ENCODE data around the gene DCK.
"Not testable (repeated sequence)": the region's sequence is repeated elsewhere in the genome, so short reads cannot be mapped to it uniquely, and the experiment has no call there.

DCK gene

DNA sequence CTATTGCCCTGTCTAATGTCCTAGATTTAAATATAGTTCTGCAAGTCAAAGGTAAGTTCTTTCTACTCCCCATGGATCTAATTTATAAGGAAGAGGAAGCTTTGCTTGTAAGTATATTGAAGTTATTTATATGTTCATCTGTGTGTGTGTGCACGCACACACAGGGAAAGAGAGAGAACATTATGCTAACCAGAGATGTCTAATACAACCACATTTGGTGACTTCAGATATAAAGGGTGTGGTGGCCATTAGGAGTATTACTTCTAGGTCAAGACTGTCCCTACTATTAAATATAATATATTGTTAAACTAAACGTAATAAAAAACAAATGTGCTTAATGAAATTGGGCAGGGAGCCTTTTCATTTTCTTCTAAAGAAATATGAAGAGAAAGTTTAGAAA lies 4.1 kb downstream of the DCK start:
- DNase-seq (ENCODE audit: low read depth), result no peak
- H3K4me3 ChIP-seq (ENCODE audit: low read length), result no peak overlapping the region
- TF ChIP-seq, protein P1, sequence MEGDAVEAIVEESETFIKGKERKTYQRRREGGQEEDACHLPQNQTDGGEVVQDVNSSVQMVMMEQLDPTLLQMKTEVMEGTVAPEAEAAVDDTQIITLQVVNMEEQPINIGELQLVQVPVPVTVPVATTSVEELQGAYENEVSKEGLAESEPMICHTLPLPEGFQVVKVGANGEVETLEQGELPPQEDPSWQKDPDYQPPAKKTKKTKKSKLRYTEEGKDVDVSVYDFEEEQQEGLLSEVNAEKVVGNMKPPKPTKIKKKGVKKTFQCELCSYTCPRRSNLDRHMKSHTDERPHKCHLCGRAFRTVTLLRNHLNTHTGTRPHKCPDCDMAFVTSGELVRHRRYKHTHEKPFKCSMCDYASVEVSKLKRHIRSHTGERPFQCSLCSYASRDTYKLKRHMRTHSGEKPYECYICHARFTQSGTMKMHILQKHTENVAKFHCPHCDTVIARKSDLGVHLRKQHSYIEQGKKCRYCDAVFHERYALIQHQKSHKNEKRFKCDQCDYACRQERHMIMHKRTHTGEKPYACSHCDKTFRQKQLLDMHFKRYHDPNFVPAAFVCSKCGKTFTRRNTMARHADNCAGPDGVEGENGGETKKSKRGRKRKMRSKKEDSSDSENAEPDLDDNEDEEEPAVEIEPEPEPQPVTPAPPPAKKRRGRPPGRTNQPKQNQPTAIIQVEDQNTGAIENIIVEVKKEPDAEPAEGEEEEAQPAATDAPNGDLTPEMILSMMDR (IDR thresholded peaks at IDR 0.05; ENCODE audit: insufficient read depth, low read depth, low read length, missing control alignments), result no peak

DNA sequence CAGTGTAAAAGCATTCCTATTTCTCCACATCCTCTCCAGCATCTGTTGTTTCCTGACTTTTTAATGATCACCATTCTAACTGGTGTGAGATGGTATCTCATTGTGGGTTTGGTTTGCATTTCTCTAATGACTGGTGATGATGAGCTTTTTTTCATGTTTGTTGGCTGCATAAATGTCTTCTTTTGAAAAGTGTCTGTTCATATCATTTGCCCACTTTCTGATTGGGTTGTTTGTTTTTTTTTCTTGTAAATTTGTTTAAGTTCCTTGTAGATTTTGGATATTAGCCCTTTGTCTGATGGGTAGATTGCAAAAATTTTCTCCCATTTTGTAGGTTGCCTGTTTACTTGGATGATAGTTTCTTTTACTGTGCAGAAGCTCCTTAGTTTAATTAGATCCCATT lies 6.2 kb downstream of the DCK start:
- not testable (repeated sequence) for DNase-seq (ENCODE audit: low read depth); H3K4me3 ChIP-seq (ENCODE audit: low read length)

DNA sequence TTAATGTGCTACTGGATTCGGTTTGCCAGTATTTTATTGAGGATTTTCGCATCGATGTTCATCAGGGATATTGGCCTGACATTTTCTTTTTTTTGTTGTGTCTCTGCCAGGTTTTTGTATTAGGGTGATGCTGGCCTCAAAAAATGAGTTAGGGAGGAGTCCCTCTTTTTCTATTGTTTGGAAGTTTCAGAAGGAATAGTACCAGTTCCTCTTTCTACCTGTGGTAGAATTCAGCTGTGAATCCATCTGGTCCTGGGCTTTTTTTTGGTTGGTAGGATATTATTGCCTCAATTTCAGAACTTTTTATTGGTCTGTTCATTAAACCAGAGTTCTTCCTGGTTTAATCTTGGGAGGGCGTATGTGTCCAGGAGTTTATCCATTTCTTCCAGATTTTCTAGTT lies 7.9 kb downstream of the DCK start:
- not testable (repeated sequence) for H3K4me3 ChIP-seq (ENCODE audit: low read length); DNase-seq (ENCODE audit: low read depth)

GRCh38 chr4:71004281-71004851 lies 10.9 kb downstream of the DCK start:
- no peak for DNase-seq (ENCODE audit: low read depth)
- H3K4me3 ChIP-seq (ENCODE audit: low read length), result no peak overlapping the region
- TF ChIP-seq, protein P1 (IDR thresholded peaks at IDR 0.05; ENCODE audit: insufficient read depth, low read depth, low read length, missing control alignments), result no peak

GRCh38 chr4:71005025-71005424 lies 11.6 kb downstream of the DCK start:
- not testable (repeated sequence) for H3K4me3 ChIP-seq (ENCODE audit: low read length); DNase-seq (ENCODE audit: low read depth)

GRCh38 chr4:71006203-71006907 lies 12.9 kb downstream of the DCK start:
- H3K4me3 ChIP-seq (ENCODE audit: low read length), result no peak overlapping the region
- TF ChIP-seq, protein P1 (IDR thresholded peaks at IDR 0.05; ENCODE audit: insufficient read depth, low read depth, low read length, missing control alignments), result no peak
- no peak for DNase-seq (ENCODE audit: low read depth)

DNA sequence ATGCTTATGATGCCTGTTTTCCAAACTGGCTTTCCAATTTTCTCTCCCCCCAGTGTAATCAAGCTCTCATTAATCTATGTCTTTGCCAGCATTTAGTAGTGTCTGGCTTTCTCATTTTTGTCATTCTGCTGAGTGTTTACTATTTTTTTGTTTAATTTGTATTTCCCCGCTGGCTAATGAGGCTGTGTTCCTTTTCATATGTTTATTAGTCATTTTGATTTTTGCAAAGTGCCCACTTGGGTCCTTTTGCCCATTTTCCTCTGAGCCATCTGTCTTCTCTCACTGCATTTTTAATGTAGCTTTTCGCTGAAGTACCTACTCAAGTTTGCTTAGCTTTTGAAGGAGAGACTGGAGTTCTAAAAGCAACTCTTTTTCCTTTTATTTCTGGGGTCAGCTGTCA lies 14.7 kb downstream of the DCK start:
- TF ChIP-seq, protein P1 (IDR thresholded peaks at IDR 0.05; ENCODE audit: insufficient read depth, low read depth, low read length, missing control alignments), result no peak
- DNase-seq (ENCODE audit: low read depth), result no peak
- H3K4me3 ChIP-seq (ENCODE audit: low read length), result no peak overlapping the region

- TF ChIP-seq, protein P1 (IDR thresholded peaks at IDR 0.05; ENCODE audit: insufficient read depth, low read depth, low read length, missing control alignments), result no peak
- H3K4me3 ChIP-seq (ENCODE audit: low read length), result no peak overlapping the region
- DNase-seq (ENCODE audit: low read depth), result no peak
These were observed 15.6 kb downstream of the DCK start for GRCh38 chr4:71009086-71009485.
